Smooth muscle cell (in vitro differentiated cells): ENCODE data around the gene NKD2. TPM values are rescaled to one million over a fixed set of nuclear protein-coding genes. Genes with fewer than 3 reads are reported as not detected.

Source experiments
- DNase-seq: peaks from one replicate; lab custom pipeline; 2025; ENCODE audit not compliant: unreplicated experiment; lab: John Stamatoyannopoulos, UW
- H2AFZ ChIP-seq: fragments of 200-600 bp; sonication (generic); 2 replicates; pipeline ENCODE4 v1.6.0; 2016; ENCODE audit warnings: antibody characterized with exemption, low read depth, mild to moderate bottlenecking
- H3F3A ChIP-seq: fragments of 200-600 bp; sonication (generic); 2 replicates; pipeline ENCODE4 v1.6.0; 2017; ENCODE audit warnings: antibody characterized with exemption, low read depth
- H3K27ac ChIP-seq: fragments of 200-600 bp; sonication (generic); 2 replicates; pipeline ENCODE4 v1.5.1; 2016; ENCODE audit warnings: low read depth, mild to moderate bottlenecking
- H3K27me3 ChIP-seq: fragments of 200-600 bp; sonication (generic); 2 replicates; pipeline ENCODE4 v1.6.1; 2016; ENCODE audit warnings: low read depth, mild to moderate bottlenecking
- H3K36me3 ChIP-seq: fragments of 200-600 bp; sonication (generic); 2 replicates; pipeline ENCODE4 v1.5.1; 2016; ENCODE audit warnings: low read depth
- H3K4me1 ChIP-seq: fragments of 200-600 bp; sonication (generic); 2 replicates; pipeline ENCODE4 v1.5.1; 2016; ENCODE audit warnings: low read depth
- H3K4me2 ChIP-seq: fragments of 200-600 bp; sonication (generic); 2 replicates; pipeline ENCODE4 v1.6.0; 2016; ENCODE audit warnings: mild to moderate bottlenecking
- H3K4me3 ChIP-seq: fragments of 200-600 bp; sonication (generic); 2 replicates; pipeline ENCODE4 v1.5.1; 2016; ENCODE audit warnings: mild to moderate bottlenecking
- H3K79me2 ChIP-seq: fragments of 200-600 bp; sonication (generic); 2 replicates; pipeline ENCODE4 v1.6.0; 2016; ENCODE audit warnings: low read depth, mild to moderate bottlenecking
- H3K9ac ChIP-seq: fragments of 200-600 bp; sonication (generic); 2 replicates; pipeline ENCODE4 v1.6.0; 2016; ENCODE audit warnings: low read depth
- H3K9me3 ChIP-seq: fragments of 200-600 bp; sonication (generic); replicated peaks from 2 replicates; pipeline ENCODE4 v1.5.1; 2016; ENCODE audit warnings: low read depth
- H4K20me1 ChIP-seq: fragments of 200-600 bp; sonication (generic); 2 replicates; pipeline ENCODE4 v1.6.0; 2016; ENCODE audit warnings: low read depth
- WGBS: methylation state at CpG from one replicate; pipeline ENCODE4 v1.1.7; 2016; ENCODE audit warnings: low lambda C conversion rate; 5-methylcytosine and 5-hydroxymethylcytosine counted together
- polyA plus RNA-seq: library from polyadenylated mRNA; unstranded; fragments of >200 nt; fragmentation: Nextera tagmentation; extraction: Ambion mirVana; gene quantifications from 2 replicates; pipeline ENCODE4 v1.2.1, GENCODE V29; 2016
- total RNA-seq: library from RNA; depleted of rRNA; stranded (reverse); fragments of >200 nt; gene quantifications from 2 replicates; pipeline ENCODE4 v1.2.3, GENCODE V29; 2014
- TF ChIP-seq, protein P1 (sequence below): fragments of 200-600 bp; sonication (generic); IDR thresholded peaks from 2 replicates; pipeline ENCODE4 v1.5.1; 2017; ENCODE audit warnings: borderline replicate concordance, mild to moderate bottlenecking, antibody characterized with exemption; ENCODE audit not compliant: insufficient read depth, poor library complexity, severe bottlenecking

NKD2 gene
- total and polyA plus RNA-seq, 2 experiments from 2014 or later, result 32.5 to 122 TPM

DNA sequence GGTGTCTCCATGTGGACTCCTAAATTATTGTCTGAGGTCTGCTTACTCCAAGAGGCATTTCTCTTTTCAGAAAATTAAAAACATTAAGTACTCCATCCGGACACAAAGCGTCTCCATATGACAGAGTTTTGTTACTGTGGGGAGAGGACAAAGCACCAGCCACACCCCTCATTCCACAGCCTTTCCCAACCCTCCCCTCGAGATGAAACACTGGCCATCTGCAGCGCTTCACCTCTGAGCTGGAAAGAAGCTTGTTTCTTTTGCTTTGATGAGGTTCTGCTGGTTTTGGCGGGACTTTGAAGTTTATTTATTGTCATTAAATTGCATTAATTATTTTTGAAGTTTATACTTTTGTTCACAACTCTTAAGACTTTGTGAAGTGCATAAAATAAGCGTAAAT lies 27.6 kb upstream of the NKD2 start:
- H3K9ac ChIP-seq, result no peak overlapping the region
- H3K4me2 ChIP-seq, result peak overlapping the region; percentile 35
- H3K36me3 ChIP-seq, result no peaks in the 10 kb centered on the region
- H3K4me3 ChIP-seq, result no peak overlapping the region
- H3K4me1 ChIP-seq, result peaks cover 18% of the 10 kb centered on the region
- 34% methylated on average over 6 of the region's 6 CpGs for WGBS
- TF ChIP-seq, protein P1, sequence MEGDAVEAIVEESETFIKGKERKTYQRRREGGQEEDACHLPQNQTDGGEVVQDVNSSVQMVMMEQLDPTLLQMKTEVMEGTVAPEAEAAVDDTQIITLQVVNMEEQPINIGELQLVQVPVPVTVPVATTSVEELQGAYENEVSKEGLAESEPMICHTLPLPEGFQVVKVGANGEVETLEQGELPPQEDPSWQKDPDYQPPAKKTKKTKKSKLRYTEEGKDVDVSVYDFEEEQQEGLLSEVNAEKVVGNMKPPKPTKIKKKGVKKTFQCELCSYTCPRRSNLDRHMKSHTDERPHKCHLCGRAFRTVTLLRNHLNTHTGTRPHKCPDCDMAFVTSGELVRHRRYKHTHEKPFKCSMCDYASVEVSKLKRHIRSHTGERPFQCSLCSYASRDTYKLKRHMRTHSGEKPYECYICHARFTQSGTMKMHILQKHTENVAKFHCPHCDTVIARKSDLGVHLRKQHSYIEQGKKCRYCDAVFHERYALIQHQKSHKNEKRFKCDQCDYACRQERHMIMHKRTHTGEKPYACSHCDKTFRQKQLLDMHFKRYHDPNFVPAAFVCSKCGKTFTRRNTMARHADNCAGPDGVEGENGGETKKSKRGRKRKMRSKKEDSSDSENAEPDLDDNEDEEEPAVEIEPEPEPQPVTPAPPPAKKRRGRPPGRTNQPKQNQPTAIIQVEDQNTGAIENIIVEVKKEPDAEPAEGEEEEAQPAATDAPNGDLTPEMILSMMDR, result no peak
- no peaks in the 10 kb centered on the region for H3K9me3 ChIP-seq
- H4K20me1 ChIP-seq, result no peaks in the 10 kb centered on the region
- peak overlapping the region; percentile 70 for H2AFZ ChIP-seq
- DNase-seq, result no peak
- H3K27ac ChIP-seq, result peak overlapping the region; percentile 82
- no peaks in the 10 kb centered on the region for H3K27me3 ChIP-seq
- no peaks in the 10 kb centered on the region for H3K79me2 ChIP-seq
- peaks cover 19% of the 10 kb centered on the region for H3F3A ChIP-seq

- 56% methylated on average over 7 of the region's 7 CpGs for WGBS
- Histone ChIP-seq H3K4me1 (peaks cover 18% of the 10 kb centered on the region), H3K36me3 (no peaks in the 10 kb centered on the region), H3F3A (peaks cover 19% of the 10 kb centered on the region), H3K9ac (no peak overlapping the region), H3K27me3 (no peaks in the 10 kb centered on the region), H3K9me3 (no peaks in the 10 kb centered on the region), H3K4me3 (no peak overlapping the region), H2AFZ (no peak overlapping the region), H3K4me2 (peak overlapping the region; percentile 35), H3K27ac (peak overlapping the region; percentile 82), H4K20me1 (no peaks in the 10 kb centered on the region), H3K79me2 (no peaks in the 10 kb centered on the region)
- TF ChIP-seq, protein P1, result no peak
- no peak for DNase-seq
These were observed 27.1 kb upstream of the NKD2 start for GRCh38 chr5:981456-981855.

GRCh38 chr5:982377-983237 lies 26.0 kb upstream of the NKD2 start:
- Histone ChIP-seq H3K9me3 (no peaks in the 10 kb centered on the region), H3K36me3 (no peaks in the 10 kb centered on the region), H3K27ac (no peak overlapping the region), H3K9ac (no peak overlapping the region), H3K27me3 (no peaks in the 10 kb centered on the region), H3K4me2 (no peak overlapping the region), H3K79me2 (no peaks in the 10 kb centered on the region), H3F3A (peaks cover 19% of the 10 kb centered on the region), H4K20me1 (no peaks in the 10 kb centered on the region), H2AFZ (no peak overlapping the region), H3K4me1 (peaks cover 18% of the 10 kb centered on the region), H3K4me3 (no peak overlapping the region)
- no peak for DNase-seq
- 75% methylated on average over 26 of the region's 27 CpGs for WGBS
- TF ChIP-seq, protein P1, result peak; percentile 34

GRCh38 chr5:983238-983524 lies 25.4 kb upstream of the NKD2 start:
- Histone ChIP-seq H3K9ac (no peak overlapping the region), H3K9me3 (no peaks in the 10 kb centered on the region), H3F3A (peaks cover 16% of the 10 kb centered on the region), H2AFZ (no peak overlapping the region), H3K27me3 (no peaks in the 10 kb centered on the region), H3K4me3 (no peak overlapping the region), H3K4me1 (peaks cover 18% of the 10 kb centered on the region), H3K36me3 (no peaks in the 10 kb centered on the region), H3K79me2 (no peaks in the 10 kb centered on the region), H4K20me1 (no peaks in the 10 kb centered on the region), H3K4me2 (no peak overlapping the region), H3K27ac (no peak overlapping the region)
- WGBS, result 86% methylated on average over 5 of the region's 7 CpGs
- TF ChIP-seq, protein P1, result no peak
- DNase-seq, result no peak
